ENCODE data around the gene HSD11B2.

HSD11B2 gene

DNA sequence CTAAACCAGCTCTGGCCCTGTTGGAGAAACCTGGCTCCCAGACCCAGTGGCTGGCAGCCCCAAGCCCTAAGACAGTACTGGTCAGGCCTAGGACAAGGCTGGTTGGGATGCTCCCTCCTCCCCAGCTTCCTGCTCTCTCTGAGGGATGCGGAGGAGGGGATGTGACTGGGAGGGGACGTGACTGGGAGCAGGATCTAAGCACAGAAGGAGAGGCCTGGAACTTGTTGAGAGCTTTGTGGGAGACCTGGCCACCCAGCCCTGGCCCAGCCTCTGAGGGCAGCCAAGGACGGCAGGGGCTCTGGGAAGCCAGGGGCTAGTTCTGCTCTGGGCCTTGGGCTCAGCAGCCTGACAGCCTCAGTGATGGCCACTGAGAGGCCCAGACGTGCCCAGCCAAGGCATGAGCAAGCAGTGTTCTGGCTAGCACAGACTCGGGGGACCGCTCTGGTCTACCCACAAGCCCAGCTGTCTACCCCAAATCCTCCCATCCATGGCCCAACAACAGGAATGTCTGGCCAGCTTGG lies 27.3 kb downstream of the HSD11B2 start:
- no peak for TF ChIP-seq POLR2AphosphoS5 (IDR thresholded peaks at IDR 0.05; ENCODE audit: low read depth, low read length)
- no peak for TF ChIP-seq SIN3A (IDR thresholded peaks at IDR 0.05; ENCODE audit: borderline replicate concordance, insufficient read depth, low read length)
- TF ChIP-seq TAF1 (IDR thresholded peaks at IDR 0.05; ENCODE audit: borderline replicate concordance, insufficient read depth, low read length): no peak
- TF ChIP-seq REST (IDR thresholded peaks at IDR 0.05; ENCODE audit: insufficient read depth in 1 of 2, low read depth in 2 of 2, low read length in 2 of 2): no peak

- TF ChIP-seq REST (IDR thresholded peaks at IDR 0.05; ENCODE audit: insufficient read depth in 1 of 2, low read depth in 2 of 2, low read length in 2 of 2) (no peak), FOXP2 (optimal IDR thresholded peaks at IDR 0.05; ENCODE audit: borderline replicate concordance, extremely low read depth, extremely low read length, insufficient read depth) (no peak), TAF1 (IDR thresholded peaks at IDR 0.05; ENCODE audit: borderline replicate concordance, insufficient read depth, low read length) (no peak), POLR2AphosphoS5 (IDR thresholded peaks at IDR 0.05; ENCODE audit: low read depth, low read length) (no peak), SIN3A (IDR thresholded peaks at IDR 0.05; ENCODE audit: borderline replicate concordance, insufficient read depth, low read length) (no peak)
Observed at GRCh38 chr16:67459066-67459860, 28.3 kb downstream of the HSD11B2 start.

- TF ChIP-seq POLR2AphosphoS5 (IDR thresholded peaks at IDR 0.05; ENCODE audit: low read depth, low read length) (no peak), TAF1 (IDR thresholded peaks at IDR 0.05; ENCODE audit: borderline replicate concordance, insufficient read depth, low read length) (no peak), REST (IDR thresholded peaks at IDR 0.05; ENCODE audit: insufficient read depth in 1 of 2, low read depth in 2 of 2, low read length in 2 of 2) (no peak), FOXP2 (optimal IDR thresholded peaks at IDR 0.05; ENCODE audit: borderline replicate concordance, extremely low read depth, extremely low read length, insufficient read depth) (no peak), SIN3A (IDR thresholded peaks at IDR 0.05; ENCODE audit: borderline replicate concordance, insufficient read depth, low read length) (no peak)
Observed at GRCh38 chr16:67459861-67460150, 28.9 kb downstream of the HSD11B2 start.

- TF ChIP-seq REST (IDR thresholded peaks at IDR 0.05; ENCODE audit: insufficient read depth in 1 of 2, low read depth in 2 of 2, low read length in 2 of 2): no peak
- no peak for TF ChIP-seq TAF1 (IDR thresholded peaks at IDR 0.05; ENCODE audit: borderline replicate concordance, insufficient read depth, low read length)
- no peak for TF ChIP-seq FOXP2 (optimal IDR thresholded peaks at IDR 0.05; ENCODE audit: borderline replicate concordance, extremely low read depth, extremely low read length, insufficient read depth)
- no peak for TF ChIP-seq POLR2AphosphoS5 (IDR thresholded peaks at IDR 0.05; ENCODE audit: low read depth, low read length)
- TF ChIP-seq SIN3A (IDR thresholded peaks at IDR 0.05; ENCODE audit: borderline replicate concordance, insufficient read depth, low read length): no peak
Observed at GRCh38 chr16:67460168-67460567, 29.2 kb downstream of the HSD11B2 start.

Measured in PFSK-1 (cell line).